Measurements from ENCODE around the gene CRY2. TPM values are rescaled to one million over a fixed set of nuclear protein-coding genes. Genes with fewer than 3 reads are reported as not detected.

The CRY2 gene
- total and polyA plus RNA-seq, 12 donors, result 14.7 to 57.4 (median 28.8) TPM

DNA sequence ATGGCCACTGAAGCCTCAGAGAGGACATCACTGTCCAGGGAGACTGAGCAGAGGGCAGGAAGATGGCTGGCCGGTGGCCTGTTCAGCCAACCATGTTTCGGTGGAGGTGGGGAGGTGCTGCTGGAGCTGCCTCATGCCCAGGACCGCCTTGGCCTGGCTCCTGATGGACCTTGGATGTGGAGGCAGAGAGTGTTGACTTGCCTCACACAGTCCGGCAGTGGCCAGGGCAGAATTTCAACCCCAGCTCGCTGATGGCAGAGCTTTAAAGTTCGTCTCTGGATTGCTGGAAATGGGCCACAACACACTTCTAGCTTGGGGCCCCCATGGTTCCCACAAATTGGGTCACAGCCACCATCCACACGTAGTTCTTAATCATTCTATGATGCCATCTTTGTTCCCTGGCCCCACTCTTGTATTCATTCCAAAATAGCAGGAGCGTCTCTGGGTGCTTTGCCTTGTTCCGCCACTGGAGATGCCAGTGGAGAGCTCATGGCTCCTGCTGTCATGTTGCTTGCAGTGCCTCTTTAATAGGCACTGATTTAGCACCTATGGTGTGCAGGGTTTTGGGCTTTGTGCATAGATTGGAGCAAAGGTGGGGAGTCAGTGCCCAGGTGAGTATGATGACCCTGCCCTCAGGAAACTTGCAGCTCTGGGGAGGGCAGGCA, 43.7 kb downstream of the CRY2 start:
- H3K4me1 ChIP-seq (replicated peaks in 1 of 2), result peaks cover 0 to 2% of the 10 kb centered on the region in 2 donors
- no peak for DNase-seq
- H3K36me3 ChIP-seq (replicated peaks in 1 of 2), result no peaks in the 10 kb centered on the region
- no peak for TF ChIP-seq POLR2A (IDR thresholded peaks at IDR 0.05)
- no peaks in the 10 kb centered on the region for H3K27me3 ChIP-seq
- no peak overlapping the region for H3K4me3 ChIP-seq
- intact Hi-C loops (cut with DNase I), result no loop called here
- WGBS, 4 donors, result 86 to 93% (median 88%) methylated on average over 8 to 9 of the region's 9 CpGs
- H3K9me3 ChIP-seq (replicated peaks in 1 of 3), result no peaks in the 10 kb centered on the region
- no peak overlapping the region for H3K27ac ChIP-seq

DNA sequence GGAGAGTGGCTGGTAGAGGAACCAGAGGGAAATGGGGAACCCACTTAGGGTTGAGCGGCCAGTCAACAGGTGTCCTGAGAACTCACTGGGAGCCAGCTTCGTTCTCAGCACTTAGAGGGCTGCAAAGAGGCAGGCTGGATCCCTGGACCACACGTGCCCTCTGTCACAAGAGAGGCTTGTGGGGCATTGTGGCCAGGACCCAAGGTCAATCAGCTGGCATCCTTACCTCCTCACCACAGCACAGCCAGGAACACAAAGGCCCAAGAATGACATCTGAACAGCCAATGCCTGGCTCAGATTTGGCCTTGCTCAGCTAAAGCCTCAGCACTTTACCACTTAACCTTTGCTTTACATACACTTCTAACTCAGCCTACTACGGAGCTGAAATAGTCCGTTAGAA, 45.6 kb downstream of the CRY2 start:
- no peaks in the 10 kb centered on the region for H3K36me3 ChIP-seq (replicated peaks in 1 of 2)
- H3K4me1 ChIP-seq (replicated peaks in 1 of 2), result no peaks in the 10 kb centered on the region
- intact Hi-C loops (cut with DNase I), result no loop called here
- WGBS, 4 donors, result 60 to 65% (median 61%) methylated on average over 4 to 5 of the region's 5 CpGs
- no peak overlapping the region for H3K27ac ChIP-seq
- TF ChIP-seq, protein P1, sequence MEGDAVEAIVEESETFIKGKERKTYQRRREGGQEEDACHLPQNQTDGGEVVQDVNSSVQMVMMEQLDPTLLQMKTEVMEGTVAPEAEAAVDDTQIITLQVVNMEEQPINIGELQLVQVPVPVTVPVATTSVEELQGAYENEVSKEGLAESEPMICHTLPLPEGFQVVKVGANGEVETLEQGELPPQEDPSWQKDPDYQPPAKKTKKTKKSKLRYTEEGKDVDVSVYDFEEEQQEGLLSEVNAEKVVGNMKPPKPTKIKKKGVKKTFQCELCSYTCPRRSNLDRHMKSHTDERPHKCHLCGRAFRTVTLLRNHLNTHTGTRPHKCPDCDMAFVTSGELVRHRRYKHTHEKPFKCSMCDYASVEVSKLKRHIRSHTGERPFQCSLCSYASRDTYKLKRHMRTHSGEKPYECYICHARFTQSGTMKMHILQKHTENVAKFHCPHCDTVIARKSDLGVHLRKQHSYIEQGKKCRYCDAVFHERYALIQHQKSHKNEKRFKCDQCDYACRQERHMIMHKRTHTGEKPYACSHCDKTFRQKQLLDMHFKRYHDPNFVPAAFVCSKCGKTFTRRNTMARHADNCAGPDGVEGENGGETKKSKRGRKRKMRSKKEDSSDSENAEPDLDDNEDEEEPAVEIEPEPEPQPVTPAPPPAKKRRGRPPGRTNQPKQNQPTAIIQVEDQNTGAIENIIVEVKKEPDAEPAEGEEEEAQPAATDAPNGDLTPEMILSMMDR (IDR thresholded peaks at IDR 0.05), result no peak
- no peak for TF ChIP-seq POLR2A (IDR thresholded peaks at IDR 0.05)
- no peaks in the 10 kb centered on the region for H3K27me3 ChIP-seq
- H3K4me3 ChIP-seq, result no peak overlapping the region
- DNase-seq, result peak in 5 of 7 donors; percentile 44 to 76 (median 64)
- no peaks in the 10 kb centered on the region for H3K9me3 ChIP-seq (replicated peaks in 1 of 3)

DNA sequence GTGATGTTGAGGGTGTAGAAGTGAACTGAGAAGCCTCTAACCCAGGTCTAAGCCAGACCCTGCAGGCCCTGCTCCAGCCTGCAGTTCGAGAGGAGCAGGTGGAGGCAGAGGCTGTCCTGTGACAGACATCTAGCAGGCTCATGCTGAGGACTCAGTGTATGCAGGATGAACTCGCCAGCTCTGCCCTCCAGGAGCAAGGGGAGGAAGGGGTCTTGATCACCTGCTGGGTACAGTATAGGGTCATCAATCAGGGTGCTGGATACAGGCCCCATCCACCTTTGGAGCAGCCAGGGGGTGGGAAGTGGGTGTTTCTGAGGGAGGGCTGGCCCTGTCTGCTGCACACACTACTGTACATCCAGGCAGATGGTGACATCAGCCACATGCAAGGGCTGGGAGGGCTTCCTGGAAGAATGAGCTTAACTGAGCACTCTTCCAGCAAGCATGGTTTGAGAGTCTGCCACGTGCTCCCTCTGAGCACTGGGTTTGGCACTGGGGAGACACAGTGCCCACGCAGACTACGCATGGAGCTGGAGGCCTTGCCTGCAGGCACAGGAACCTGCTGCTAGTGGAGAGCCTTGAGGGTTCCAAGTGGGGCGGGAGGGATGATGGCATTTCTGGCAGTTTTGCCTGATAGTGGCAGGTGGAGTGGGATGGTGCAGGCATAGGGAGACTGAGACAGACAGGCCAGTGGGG, 47.4 kb downstream of the CRY2 start:
- Histone ChIP-seq H3K4me1 (replicated peaks in 1 of 2) (peaks cover 5 to 8% of the 10 kb centered on the region in 2 donors), H3K4me3 (no peak overlapping the region), H3K9me3 (replicated peaks in 1 of 3) (no peaks in the 10 kb centered on the region), H3K27me3 (no peaks in the 10 kb centered on the region), H3K36me3 (replicated peaks in 1 of 2) (no peaks in the 10 kb centered on the region), H3K27ac (no peak overlapping the region)
- DNase-seq, result no peak
- 79 to 86% (median 82%) methylated on average over 5 to 6 of the region's 6 CpGs; no CpG with 5 or more reads in 1 of the 4 donors for WGBS, 4 donors
- intact Hi-C loops (cut with DNase I), result no loop called here
- no peak for TF ChIP-seq POLR2A (IDR thresholded peaks at IDR 0.05)
- TF ChIP-seq, protein P1 (IDR thresholded peaks at IDR 0.05), result no peak

DNA sequence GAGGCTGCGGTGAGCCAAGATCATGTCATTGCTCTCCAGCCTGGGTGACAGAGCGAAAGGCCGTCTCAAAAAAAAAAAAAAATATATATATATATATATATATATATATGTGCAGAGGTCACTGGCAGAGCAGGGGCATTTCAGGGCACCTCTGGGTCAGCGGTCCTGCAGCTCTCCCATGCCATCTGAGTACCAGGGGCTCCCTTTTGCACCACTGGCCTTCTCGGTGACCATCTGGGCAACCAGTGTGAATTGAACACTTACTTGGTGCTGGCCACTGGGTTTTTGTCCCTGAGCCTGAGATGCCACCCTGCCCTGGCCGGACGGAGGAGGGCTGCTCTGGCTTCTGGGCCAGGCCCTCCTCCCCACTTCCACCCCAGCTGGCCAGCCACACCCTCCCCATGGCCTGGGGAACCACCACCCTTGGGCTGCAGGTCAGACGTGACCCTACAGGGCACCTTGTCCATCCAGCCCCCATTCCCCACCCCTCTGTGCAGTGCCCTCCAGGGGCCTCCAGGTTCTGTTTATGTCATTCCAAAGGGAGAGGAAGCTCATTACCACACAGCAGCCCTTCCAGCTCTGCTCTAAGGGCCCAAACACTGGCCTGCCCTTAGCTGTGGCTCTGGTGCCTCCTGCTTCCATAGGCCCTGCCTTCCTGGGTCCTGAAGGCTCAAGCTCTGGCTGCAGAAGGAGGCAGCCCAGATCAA, 48.4 kb downstream of the CRY2 start:
- WGBS, 4 donors, result 90 to 98% (median 93%) methylated on average over 5 to 8 of the region's 8 CpGs
- Histone ChIP-seq H3K4me1 (replicated peaks in 1 of 2) (peaks cover 9 to 12% of the 10 kb centered on the region in 2 donors), H3K27me3 (no peaks in the 10 kb centered on the region), H3K36me3 (replicated peaks in 1 of 2) (no peaks in the 10 kb centered on the region), H3K27ac (peak overlapping the region in 1 of 5 donors; percentile 38), H3K9me3 (replicated peaks in 1 of 3) (no peaks in the 10 kb centered on the region), H3K4me3 (no peak overlapping the region)
- no peak for DNase-seq
- TF ChIP-seq, protein P1 (IDR thresholded peaks at IDR 0.05), result no peak
- no peak for TF ChIP-seq POLR2A (IDR thresholded peaks at IDR 0.05)
- intact Hi-C loops (cut with DNase I), result no loop called here
